IMR-90 (cell line): ENCODE data around the gene CUEDC2. TPM values are rescaled to one million over a fixed set of nuclear protein-coding genes. Genes with fewer than 3 reads are reported as not detected.
A peak's percentile ranks its signal among the peaks of the same experiment; 100 is the strongest.

Experiments used
- ATAC-seq: fragments of 200-7000 bp; cut with Tn5 transposase; 2 replicates; pipeline ENCODE4 v1.9.1; 2020; ENCODE audit warnings: low read depth, mild to moderate bottlenecking, moderate library complexity
- BruUV-seq: library from RNA; stranded (reverse); fragments of 400-500 nt; replicated peaks from 2 replicates; lab custom pipeline; 2021; lab: Mats Ljungman, UMichigan
- CTCF ChIA-PET: fragments of 300-600 bp; formaldehyde crosslinking; extraction: SDS; loops from one replicate; lab custom pipeline; 2021; ENCODE audit warnings: antibody characterized with exemption; lab: Yijun Ruan, JAX
- POLR2A ChIA-PET: fragments of 300-600 bp; sonication (Branson Sonifier 250); formaldehyde crosslinking; loops from one replicate; lab custom pipeline; 2022; ENCODE audit warnings: antibody characterized with exemption; ENCODE audit not compliant: unreplicated experiment; lab: Charles Lee
- DNase-seq: peaks from one replicate; pipeline ENCODE4 v3.0.0; 2013
- H2AFZ ChIP-seq: replicated peaks from 2 replicates; pipeline ENCODE3; 2013; ENCODE audit warnings: low read length, mild to moderate bottlenecking; ENCODE audit not compliant: poor library complexity
- H2AK5ac ChIP-seq: 2 replicates; pipeline ENCODE4 v1.6.1; 2013; ENCODE audit warnings: low read depth, low read length, inconsistent platforms
- H2AK9ac ChIP-seq: replicated peaks from 2 replicates; pipeline ENCODE3; 2013; ENCODE audit warnings: mild to moderate bottlenecking, low read depth, low read length, moderate library complexity; ENCODE audit not compliant: poor library complexity
- H2BK120ac ChIP-seq: 2 replicates; pipeline ENCODE4 v1.6.1; 2013; ENCODE audit warnings: low read depth, low read length, inconsistent platforms
- H2BK15ac ChIP-seq: 3 replicates; pipeline ENCODE4 v1.6.1; 2013; ENCODE audit warnings: low read depth, low read length, inconsistent platforms
- H2BK20ac ChIP-seq: 2 replicates; pipeline ENCODE4 v1.6.1; 2013; ENCODE audit warnings: low read depth, mild to moderate bottlenecking, inconsistent platforms, low read length, moderate library complexity
- H2BK5ac ChIP-seq: 2 replicates; pipeline ENCODE4 v1.6.1; 2013; ENCODE audit warnings: mild to moderate bottlenecking, low read depth, low read length, inconsistent platforms; ENCODE audit not compliant: poor library complexity, severe bottlenecking
- H3K14ac ChIP-seq: replicated peaks from 2 replicates; pipeline ENCODE4 v1.6.1; 2013; ENCODE audit warnings: low read depth, low read length, inconsistent platforms
- H3K18ac ChIP-seq: 2 replicates; pipeline ENCODE4 v1.6.1; 2013; ENCODE audit warnings: low read depth, low read length, control low read depth
- H3K23ac ChIP-seq: 2 replicates; pipeline ENCODE4 v1.6.1; 2013; ENCODE audit warnings: low read depth, low read length, inconsistent platforms
- H3K27ac ChIP-seq: 2 replicates; pipeline ENCODE4 v1.5.1; 2013; ENCODE audit warnings: mild to moderate bottlenecking, control low read depth, low read length; ENCODE audit not compliant: insufficient read depth
- H3K27me3 ChIP-seq: 2 replicates; pipeline ENCODE4 v1.6.1; 2013; ENCODE audit warnings: low read length; ENCODE audit not compliant: control insufficient read depth, insufficient read depth
- H3K36me3 ChIP-seq: 2 replicates; pipeline ENCODE4 v1.6.1; 2013; ENCODE audit warnings: low read length, mixed read lengths; ENCODE audit not compliant: control insufficient read depth, insufficient read depth
- H3K4ac ChIP-seq: 2 replicates; pipeline ENCODE4 v1.6.1; 2013; ENCODE audit warnings: low read depth, low read length, inconsistent platforms
- H3K4me1 ChIP-seq: 2 replicates; pipeline ENCODE4 v1.6.1; 2013; ENCODE audit warnings: low read length, mixed read lengths; ENCODE audit not compliant: control insufficient read depth, insufficient read depth
- H3K4me2 ChIP-seq: 2 replicates; pipeline ENCODE4 v1.6.1; 2013; ENCODE audit warnings: low read depth, mild to moderate bottlenecking, control low read depth, low read length, moderate library complexity
- H3K4me3 ChIP-seq: 2 replicates; pipeline ENCODE4 v1.5.1; 2013; ENCODE audit warnings: low read depth, mild to moderate bottlenecking, control low read depth, low read length, moderate library complexity; ENCODE audit not compliant: insufficient read depth
- H3K56ac ChIP-seq: 2 replicates; pipeline ENCODE4 v1.6.1; 2013; ENCODE audit warnings: low read length, inconsistent platforms; ENCODE audit not compliant: insufficient read depth; ENCODE audit errors: extremely low read depth
- H3K79me1 ChIP-seq, 2 experiments: 2 replicates each; pipeline ENCODE4 v1.6.1; 2013; ENCODE audit warnings: low read length in 2 of 2, inconsistent platforms in 1 of 2, low read depth in 1 of 2
- H3K9ac ChIP-seq: 2 replicates; pipeline ENCODE4 v1.6.1; 2013; ENCODE audit warnings: low read depth, low read length, control low read depth
- H3K9me1 ChIP-seq: 2 replicates; pipeline ENCODE4 v1.6.1; 2013; ENCODE audit warnings: low read length, inconsistent platforms; ENCODE audit not compliant: insufficient read depth
- H3K9me3 ChIP-seq: 2 replicates; pipeline ENCODE4 v1.6.1; 2013; ENCODE audit warnings: low read length; ENCODE audit not compliant: control insufficient read depth, insufficient read depth
- H4K20me1 ChIP-seq: 2 replicates; pipeline ENCODE4 v1.6.1; 2013; ENCODE audit warnings: low read length, inconsistent platforms; ENCODE audit not compliant: insufficient read depth
- H4K5ac ChIP-seq: 2 replicates; pipeline ENCODE4 v1.6.1; 2013; ENCODE audit warnings: mild to moderate bottlenecking, low read depth, low read length, control low read depth
- H4K8ac ChIP-seq, 2 experiments: 2 replicates each; pipeline ENCODE4 v1.6.1; 2013; ENCODE audit warnings: low read depth in 2 of 2, low read length in 2 of 2, control low read depth in 1 of 2, inconsistent platforms in 1 of 2
- H4K91ac ChIP-seq: 2 replicates; pipeline ENCODE4 v1.6.1; 2013; ENCODE audit warnings: low read depth, low read length, inconsistent platforms; ENCODE audit not compliant: insufficient read depth
- BHLHE40 ChIP-seq: fragments of 150-350 bp; IDR thresholded peaks from 2 replicates; pipeline ENCODE4 v1.6.1; 2016; ENCODE audit warnings: mild to moderate bottlenecking, low read depth, low read length
- CEBPB ChIP-seq: IDR thresholded peaks from 2 replicates; pipeline ENCODE4 v1.6.1; 2012; ENCODE audit warnings: low read depth, low read length, improper control_type of control experiment
- CHD1 ChIP-seq: IDR thresholded peaks from 2 replicates; pipeline ENCODE4 v1.6.1; 2012; ENCODE audit warnings: low read depth, low read length, improper control_type of control experiment
- ELK1 ChIP-seq: fragments of 150-350 bp; IDR thresholded peaks from 2 replicates; pipeline ENCODE4 v1.6.1; 2016; ENCODE audit warnings: low read depth, mild to moderate bottlenecking, low read length, moderate library complexity, borderline replicate concordance
- MAFK ChIP-seq: IDR thresholded peaks from 2 replicates; pipeline ENCODE4 v1.6.1; 2012; ENCODE audit warnings: low read depth, low read length, improper control_type of control experiment
- MAZ ChIP-seq: IDR thresholded peaks from 2 replicates; pipeline ENCODE4 v1.6.1; 2012; ENCODE audit warnings: low read depth, mild to moderate bottlenecking, low read length, improper control_type of control experiment, moderate library complexity, borderline replicate concordance
- MXI1 ChIP-seq: IDR thresholded peaks from 2 replicates; pipeline ENCODE4 v1.6.1; 2012; ENCODE audit warnings: low read depth, mild to moderate bottlenecking, low read length, moderate library complexity, borderline replicate concordance
- NFE2L2 ChIP-seq: fragments of 150-350 bp; IDR thresholded peaks from 2 replicates; pipeline ENCODE4 v1.6.1; 2016; ENCODE audit warnings: low read depth, mild to moderate bottlenecking, low read length
- POLR2A ChIP-seq: IDR thresholded peaks from 2 replicates; pipeline ENCODE4 v1.6.1; 2012; ENCODE audit warnings: mild to moderate bottlenecking, low read depth, low read length
- RAD21 ChIP-seq: IDR thresholded peaks from 2 replicates; pipeline ENCODE4 v1.6.1; 2012; ENCODE audit warnings: low read length, improper control_type of control experiment
- RCOR1 ChIP-seq: IDR thresholded peaks from 2 replicates; pipeline ENCODE4 v1.6.1; 2012; ENCODE audit warnings: mild to moderate bottlenecking, low read length, improper control_type of control experiment; ENCODE audit not compliant: insufficient replicate concordance
- RFX5 ChIP-seq: IDR thresholded peaks from 2 replicates; pipeline ENCODE4 v1.8.0; 2012; ENCODE audit warnings: low read depth, mild to moderate bottlenecking, low read length, moderate library complexity
- SMC3 ChIP-seq: fragments of 150-350 bp; IDR thresholded peaks from 2 replicates; pipeline ENCODE4 v1.6.1; 2016; ENCODE audit warnings: low read depth, mild to moderate bottlenecking, antibody characterized with exemption, low read length, moderate library complexity
- WGBS, 2 experiments: methylation state at CpG; one replicate each; pipeline versions ENCODE4 v1.1.5 to v1.1.7; 2013; ENCODE audit warnings: missing lambda C conversion rate in 2 of 2; ENCODE audit not compliant: insufficient read length in 1 of 2; ENCODE audit errors: extremely low coverage in 2 of 2; 5-methylcytosine and 5-hydroxymethylcytosine counted together
- dilution Hi-C: fragments of 300-500 bp; cut with HindIII; formaldehyde crosslinking; loops from one replicate; pipeline ENCODE4 v1.14.3; 2018; ENCODE audit warnings: low sequenced_read_pairs; ENCODE audit not compliant: unreplicated experiment
- in situ Hi-C: fragments of 300-500 bp; cut with MboI; formaldehyde crosslinking; loops from 3 replicates; pipeline ENCODE4 v1.14.3; 2019; ENCODE audit warnings: low sequenced_read_pairs, inconsistent platforms, mixed read lengths
- intact Hi-C: fragments of 100-400 bp; cut with micrococcal nuclease; formaldehyde crosslinking; loops from 2 replicates; pipeline ENCODE4 v1.10.0; 2022
- polyA plus RNA-seq, 3 experiments: library from polyadenylated mRNA; depleted of rRNA; stranded (reverse); fragments of >200 nt; gene quantifications; 2 replicates each; pipeline ENCODE4 v1.2.3, GENCODE V29; 2012; ENCODE audit warnings: low replicate concordance in 1 of 3
- total RNA-seq: library from RNA; depleted of rRNA; stranded (reverse); fragments of >200 nt; gene quantifications from 2 replicates; pipeline ENCODE4 v1.2.3, GENCODE V29; 2012
- TF ChIP-seq, protein P1 (sequence below): conservative IDR thresholded peaks from 2 replicates; pipeline ENCODE4 v1.5.1; 2012; ENCODE audit warnings: mild to moderate bottlenecking, low read depth, low read length, improper control_type of control experiment
- TF ChIP-seq, protein P2 (sequence below): fragments of 150-350 bp; IDR thresholded peaks from 2 replicates; pipeline ENCODE4 v1.6.1; 2017; ENCODE audit warnings: mild to moderate bottlenecking, antibody characterized with exemption, low read length, low read depth

The CUEDC2 gene
- total and polyA plus RNA-seq, 2 of the 4 experiments (the other 2 are of a cell fraction) = 55.7 to 84.9 TPM

- no peaks in the 10 kb centered on the region for H3K27me3 ChIP-seq
- peaks cover 5% of the 10 kb centered on the region; the same call in 1 of the 2 replicates for H3K9me1 ChIP-seq
- intact Hi-C loops (no loop called here), in situ Hi-C loops (no loop called here), dilution Hi-C loops (no loop called here)
- ATAC-seq = no peak
- WGBS, 2 experiments = no CpG with 5 or more reads among the region's 5 CpGs
- H3K18ac ChIP-seq = no peak overlapping the region
- H2BK20ac ChIP-seq = no peak overlapping the region
- no peak overlapping the region for H2BK120ac ChIP-seq
- H2BK15ac ChIP-seq = no peak overlapping the region
- H2AFZ ChIP-seq = peak overlapping the region; percentile 33
- H2AK9ac ChIP-seq = peak overlapping the region; percentile 76
- no peak for TF ChIP-seq CEBPB
- no peak for TF ChIP-seq NFE2L2
- no peak for TF ChIP-seq RAD21
- TF ChIP-seq MAFK = no peak
- TF ChIP-seq POLR2A = no peak
- TF ChIP-seq ELK1 = no peak
- TF ChIP-seq, protein P1, sequence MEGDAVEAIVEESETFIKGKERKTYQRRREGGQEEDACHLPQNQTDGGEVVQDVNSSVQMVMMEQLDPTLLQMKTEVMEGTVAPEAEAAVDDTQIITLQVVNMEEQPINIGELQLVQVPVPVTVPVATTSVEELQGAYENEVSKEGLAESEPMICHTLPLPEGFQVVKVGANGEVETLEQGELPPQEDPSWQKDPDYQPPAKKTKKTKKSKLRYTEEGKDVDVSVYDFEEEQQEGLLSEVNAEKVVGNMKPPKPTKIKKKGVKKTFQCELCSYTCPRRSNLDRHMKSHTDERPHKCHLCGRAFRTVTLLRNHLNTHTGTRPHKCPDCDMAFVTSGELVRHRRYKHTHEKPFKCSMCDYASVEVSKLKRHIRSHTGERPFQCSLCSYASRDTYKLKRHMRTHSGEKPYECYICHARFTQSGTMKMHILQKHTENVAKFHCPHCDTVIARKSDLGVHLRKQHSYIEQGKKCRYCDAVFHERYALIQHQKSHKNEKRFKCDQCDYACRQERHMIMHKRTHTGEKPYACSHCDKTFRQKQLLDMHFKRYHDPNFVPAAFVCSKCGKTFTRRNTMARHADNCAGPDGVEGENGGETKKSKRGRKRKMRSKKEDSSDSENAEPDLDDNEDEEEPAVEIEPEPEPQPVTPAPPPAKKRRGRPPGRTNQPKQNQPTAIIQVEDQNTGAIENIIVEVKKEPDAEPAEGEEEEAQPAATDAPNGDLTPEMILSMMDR = no peak
- no peak for TF ChIP-seq BHLHE40
- TF ChIP-seq MAZ = no peak
- no peak for TF ChIP-seq MXI1
- TF ChIP-seq, protein P2, sequence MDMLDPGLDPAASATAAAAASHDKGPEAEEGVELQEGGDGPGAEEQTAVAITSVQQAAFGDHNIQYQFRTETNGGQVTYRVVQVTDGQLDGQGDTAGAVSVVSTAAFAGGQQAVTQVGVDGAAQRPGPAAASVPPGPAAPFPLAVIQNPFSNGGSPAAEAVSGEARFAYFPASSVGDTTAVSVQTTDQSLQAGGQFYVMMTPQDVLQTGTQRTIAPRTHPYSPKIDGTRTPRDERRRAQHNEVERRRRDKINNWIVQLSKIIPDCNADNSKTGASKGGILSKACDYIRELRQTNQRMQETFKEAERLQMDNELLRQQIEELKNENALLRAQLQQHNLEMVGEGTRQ = no peak
- no peak for TF ChIP-seq RCOR1
- TF ChIP-seq RFX5 = no peak
- TF ChIP-seq SMC3 = no peak
- TF ChIP-seq CHD1 = no peak
- no peaks in the 10 kb centered on the region for H4K20me1 ChIP-seq
- H4K91ac ChIP-seq = no peak overlapping the region
- H3K9ac ChIP-seq = no peak overlapping the region
- H3K56ac ChIP-seq = no peak overlapping the region
- H2BK5ac ChIP-seq = no peak overlapping the region
- peaks cover 6 to 18% of the 10 kb centered on the region in 2 experiments; a peak in 3 of 4 replicates for H3K79me1 ChIP-seq
- H3K36me3 ChIP-seq = no peaks in the 10 kb centered on the region
- no peak overlapping the region for H3K4me3 ChIP-seq
- H3K14ac ChIP-seq = no peak overlapping the region
- H3K27ac ChIP-seq = no peak overlapping the region
- no peak overlapping the region for H3K4me2 ChIP-seq
- H3K4me1 ChIP-seq = peaks cover 13% of the 10 kb centered on the region
- ChIA-PET POLR2A (no interaction called here), CTCF (no interaction called here)
- no peak overlapping the region for H4K5ac ChIP-seq
- no peaks in the 10 kb centered on the region for H3K9me3 ChIP-seq
- no peak overlapping the region for H3K23ac ChIP-seq
- DNase-seq = no peak
- H2AK5ac ChIP-seq = no peak overlapping the region
- BruUV-seq = no TSS peak
- H4K8ac ChIP-seq = no peak overlapping the region
- H3K4ac ChIP-seq = no peak overlapping the region
Measured at GRCh38 chr10:102433619-102434046, 1.3 kb upstream of the CUEDC2 start.
